Measurements from ENCODE around the gene ZNF341. TPM values are rescaled to one million over a fixed set of nuclear protein-coding genes. Genes with fewer than 3 reads are reported as not detected.

The ZNF341 gene
- total and polyA plus RNA-seq, 7 donors: 1.2 to 7.9 (median 2.5) TPM

GRCh38 chr20:33822991-33823390 lies 91.2 kb downstream of the ZNF341 start:
- Histone ChIP-seq H3K4me1 (peaks cover 0 to 64% (median 56%) of the 10 kb centered on the region in 4 donors), H3K27me3 (no peaks in the 10 kb centered on the region)

GRCh38 chr20:33824852-33825251 lies 93.1 kb downstream of the ZNF341 start:
- intact Hi-C loops (cut with DNase I): no loop called here
- DNase-seq: no peak
- H3K4me3 ChIP-seq: no peak overlapping the region
- H3K27ac ChIP-seq: no peak overlapping the region
- 86 to 91% methylated on average over 1 of the region's 1 CpG for whole genome bisulfite sequencing, 2 donors
- H3K9me3 ChIP-seq: no peaks in the 10 kb centered on the region
- TF ChIP-seq EP300 (IDR thresholded peaks at IDR 0.05): no peak
- no peak for TF ChIP-seq POLR2AphosphoS5 (IDR thresholded peaks at IDR 0.05)
- no peak for TF ChIP-seq CTCF (IDR thresholded peaks at IDR 0.05)
- TF ChIP-seq POLR2A (IDR thresholded peaks at IDR 0.05): no peak
- no peaks in the 10 kb centered on the region for H3K36me3 ChIP-seq
- H3K4me1 ChIP-seq: peaks cover 0 to 64% (median 58%) of the 10 kb centered on the region in 4 donors
- no peaks in the 10 kb centered on the region for H3K27me3 ChIP-seq

More at GRCh38 chr20:33822991-33823390, 91.2 kb downstream of the ZNF341 start:
- no peak for TF ChIP-seq CTCF (IDR thresholded peaks at IDR 0.05)
- no peak for TF ChIP-seq POLR2AphosphoS5 (IDR thresholded peaks at IDR 0.05)
- TF ChIP-seq POLR2A (IDR thresholded peaks at IDR 0.05): no peak
- TF ChIP-seq EP300 (IDR thresholded peaks at IDR 0.05): no peak
- H3K27ac ChIP-seq: no peak overlapping the region
- H3K4me3 ChIP-seq: no peak overlapping the region
- DNase-seq: no peak
- intact Hi-C loops (cut with DNase I): no loop called here
- 91 to 93% methylated on average over 5 of the region's 5 CpGs for WGBS, 2 donors
- H3K36me3 ChIP-seq: no peaks in the 10 kb centered on the region
- no peaks in the 10 kb centered on the region for H3K9me3 ChIP-seq

GRCh38 chr20:33825340-33826269 lies 93.8 kb downstream of the ZNF341 start:
- WGBS, 2 donors: 20 to 71% methylated on average over 3 of the region's 3 CpGs
- no peak for DNase-seq
- Histone ChIP-seq H3K9me3 (no peaks in the 10 kb centered on the region), H3K4me3 (no peak overlapping the region), H3K27ac (peak overlapping the region in 3 of 4 donors; percentile 68 to 79 (median 71)), H3K36me3 (no peaks in the 10 kb centered on the region), H3K4me1 (peaks cover 0 to 64% (median 58%) of the 10 kb centered on the region in 4 donors), H3K27me3 (no peaks in the 10 kb centered on the region)
- TF ChIP-seq POLR2AphosphoS5 (IDR thresholded peaks at IDR 0.05): no peak
- no peak for TF ChIP-seq POLR2A (IDR thresholded peaks at IDR 0.05)
- TF ChIP-seq EP300 (IDR thresholded peaks at IDR 0.05): no peak
- TF ChIP-seq CTCF (IDR thresholded peaks at IDR 0.05): no peak
- intact Hi-C loops (cut with DNase I): no loop called here

- TF ChIP-seq CTCF (IDR thresholded peaks at IDR 0.05) (no peak), EP300 (IDR thresholded peaks at IDR 0.05) (no peak)
- no peak overlapping the region for H3K4me3 ChIP-seq
- intact Hi-C loops (cut with DNase I): no loop called here
- H3K27ac ChIP-seq: peak overlapping the region; percentile 36 to 79 (median 70)
- peaks cover 0 to 70% (median 63%) of the 10 kb centered on the region in 4 donors for H3K4me1 ChIP-seq
- H3K27me3 ChIP-seq: no peaks in the 10 kb centered on the region
- no peaks in the 10 kb centered on the region for H3K36me3 ChIP-seq
- WGBS, 2 donors: 53 to 79% methylated on average over 5 of the region's 5 CpGs
- no peaks in the 10 kb centered on the region for H3K9me3 ChIP-seq
- no peak for DNase-seq
Measured at GRCh38 chr20:33826270-33826897, 94.6 kb downstream of the ZNF341 start.

All from sigmoid colon (tissue), 7 donors.